ENCODE data around the gene ANKMY1. TPM values are rescaled to one million over a fixed set of nuclear protein-coding genes. Genes with fewer than 3 reads are reported as not detected.

ANKMY1 gene
- total RNA-seq, 4 donors from 2014 or later: 13.3 to 40.8 (median 22.0) TPM

- H3K36me3 ChIP-seq: no peaks in the 10 kb centered on the region
- H3K27ac ChIP-seq: no peak overlapping the region
- H3K4me3 ChIP-seq: no peak overlapping the region
- no peak for TF ChIP-seq POLR2A (IDR thresholded peaks at IDR 0.05)
- TF ChIP-seq CTCF (IDR thresholded peaks at IDR 0.05): no peak
- peaks cover 0 to 3% of the 10 kb centered on the region in 2 donors for H3K4me1 ChIP-seq
- DNase-seq: peak in 1 of 2 donors; percentile 12
- no peaks in the 10 kb centered on the region for H3K27me3 ChIP-seq
- intact Hi-C loops (cut with DNase I; ENCODE audit: low total_unique reads): no loop called here
- no peaks in the 10 kb centered on the region for H3K9me3 ChIP-seq
Observed at GRCh38 chr2:240431661-240432424, 125.9 kb downstream of the ANKMY1 start.

- Histone ChIP-seq H3K27ac (no peak overlapping the region), H3K36me3 (no peaks in the 10 kb centered on the region), H3K4me3 (no peak overlapping the region), H3K4me1 (no peaks in the 10 kb centered on the region), H3K27me3 (no peaks in the 10 kb centered on the region), H3K9me3 (no peaks in the 10 kb centered on the region)
- TF ChIP-seq POLR2A (IDR thresholded peaks at IDR 0.05) (no peak), CTCF (IDR thresholded peaks at IDR 0.05) (no peak)
- intact Hi-C loops (cut with DNase I; ENCODE audit: low total_unique reads): no loop called here
- no peak for DNase-seq
Observed at GRCh38 chr2:240431271-240431660, 126.5 kb downstream of the ANKMY1 start.

- Histone ChIP-seq H3K27me3 (no peaks in the 10 kb centered on the region), H3K9me3 (peaks cover 0 to 2% of the 10 kb centered on the region in 2 donors), H3K4me1 (no peaks in the 10 kb centered on the region), H3K27ac (no peak overlapping the region), H3K36me3 (no peaks in the 10 kb centered on the region), H3K4me3 (no peak overlapping the region)
- intact Hi-C loops (cut with DNase I; ENCODE audit: low total_unique reads): no loop called here
- DNase-seq: peak in 1 of 2 donors; percentile 8
- TF ChIP-seq POLR2A (IDR thresholded peaks at IDR 0.05) (no peak), CTCF (IDR thresholded peaks at IDR 0.05) (no peak)
Observed at GRCh38 chr2:240430595-240430994, 127.2 kb downstream of the ANKMY1 start.

GRCh38 chr2:240429872-240430491, 127.8 kb downstream of the ANKMY1 start:
- intact Hi-C loops (cut with DNase I; ENCODE audit: low total_unique reads): no loop called here
- no peak overlapping the region for H3K27ac ChIP-seq
- peak in 1 of 2 donors; percentile 13 for DNase-seq

More at GRCh38 chr2:240429872-240430491, 127.8 kb downstream of the ANKMY1 start:
- no peak overlapping the region for H3K4me3 ChIP-seq
- H3K36me3 ChIP-seq: no peaks in the 10 kb centered on the region
- no peaks in the 10 kb centered on the region for H3K27me3 ChIP-seq
- TF ChIP-seq CTCF (IDR thresholded peaks at IDR 0.05): no peak
- no peak for TF ChIP-seq POLR2A (IDR thresholded peaks at IDR 0.05)
- peaks cover 0 to 2% of the 10 kb centered on the region in 2 donors for H3K9me3 ChIP-seq
- no peaks in the 10 kb centered on the region for H3K4me1 ChIP-seq

MicroRNAs within 50 kb of the gene (microRNA counts, 767-probe panel; counts per million panel counts)
- 3,077 to 4,680 counts per million in 2 donors for microRNA hsa-miR-149-5p

Small RNA genes lying within 50 kb of the gene (microRNA-seq; reads per million reads assigned to microRNA genes)
- gene MIR149 (ENCODE audit: borderline microRNAs expressed, borderline replicate concordance): 840 reads per million, percentile 80 among the genes with 10 or more reads in this experiment

Small RNA genes lying within 50 kb of the gene (small RNA-seq; reads per million reads assigned to genes)
- gene MIR149: 0.91 reads per million, percentile 43 among the genes with 10 or more reads in this experiment

Other genes starting within 250 kb of the ANKMY1 start
- gene GPC1, start 122.3 kb downstream of the ANKMY1 start, total RNA-seq: 10 to 100 TPM in 3 of 4 donors, under 1 TPM in 1; 0.88 to 62.2 (median 43.4) TPM
- 1 to 10 TPM in 3 of 4 donors, under 1 TPM in 1; 0.26 to 3.7 (median 2.6) TPM for gene DUSP28, start 2.4 kb upstream of the ANKMY1 start, total RNA-seq
- 10 to 100 TPM in 2 of 4 donors, 1 to 10 TPM in 2; 7.2 to 38.7 (median 14.4) TPM for gene RNPEPL1, start 10.5 kb upstream of the ANKMY1 start, total RNA-seq
- gene CAPN10, start 28.7 kb upstream of the ANKMY1 start, total RNA-seq: 10 to 100 TPM in 3 of 4 donors, 1 to 10 TPM in 1; 2.8 to 39.6 (median 21.6) TPM
- gene GPR35, start 67.5 kb upstream of the ANKMY1 start, total RNA-seq: 1 to 10 TPM in 2 of 4 donors, under 1 TPM in 1, not detected in 1; 0.51 to 7.9 (median 1.7) TPM
- not detected for gene AQP12B, start 124.9 kb upstream of the ANKMY1 start, total RNA-seq
- not detected for gene AQP12A, start 133.9 kb upstream of the ANKMY1 start, total RNA-seq